ENCODE data around the gene KIF15. TPM values are rescaled to one million over a fixed set of nuclear protein-coding genes. Genes with fewer than 3 reads are reported as not detected.
"Not testable (repeated sequence)": the region's sequence is repeated elsewhere in the genome, so short reads cannot be mapped to it uniquely, and the experiment has no call there.

The KIF15 gene
- polyA plus RNA-seq, 2 donors, result 4.2 to 4.3 TPM

DNA sequence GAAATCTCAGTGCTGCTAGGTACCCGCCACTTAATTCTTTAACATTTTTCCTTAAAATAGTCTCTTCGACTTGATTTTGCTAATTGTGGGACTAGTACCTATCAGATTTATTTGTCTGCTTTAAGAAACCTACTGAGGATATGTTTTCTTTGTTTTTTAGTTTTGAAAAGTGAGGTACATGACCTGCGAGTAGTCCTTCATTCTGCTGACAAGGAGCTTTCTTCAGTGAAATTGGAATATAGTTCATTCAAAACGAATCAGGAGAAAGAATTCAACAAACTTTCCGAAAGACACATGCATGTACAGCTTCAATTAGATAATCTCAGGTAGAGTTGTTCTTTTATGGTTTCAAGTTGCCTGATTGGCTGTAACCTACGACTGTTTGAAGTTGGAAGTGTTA lies 53.2 kb downstream of the KIF15 start:
- Histone ChIP-seq H3K9me3 (ENCODE audit: control insufficient read depth in 2 of 2, insufficient read depth in 1 of 2, low read depth in 1 of 2, low read length in 1 of 2) (no peaks in the 10 kb centered on the region), H3K27ac (ENCODE audit: low read depth in 2 of 2, low read length in 1 of 2) (no peak overlapping the region), H3K36me3 (ENCODE audit: control insufficient read depth in 2 of 2, insufficient read depth in 2 of 2, low read length in 1 of 2) (no peaks in the 10 kb centered on the region), H3K4me3 (ENCODE audit: low read depth in 1 of 2, low read length in 2 of 2) (no peak overlapping the region), H3K4me1 (ENCODE audit: control insufficient read depth in 2 of 2, insufficient read depth in 2 of 2, low read length in 1 of 2) (no peaks in the 10 kb centered on the region), H3K27me3 (ENCODE audit: control insufficient read depth in 1 of 2, insufficient read depth in 2 of 2, low read length in 2 of 2) (no peaks in the 10 kb centered on the region)
- WGBS, 2 donors, result 94 to 95% methylated on average over 6 of the region's 6 CpGs

DNA sequence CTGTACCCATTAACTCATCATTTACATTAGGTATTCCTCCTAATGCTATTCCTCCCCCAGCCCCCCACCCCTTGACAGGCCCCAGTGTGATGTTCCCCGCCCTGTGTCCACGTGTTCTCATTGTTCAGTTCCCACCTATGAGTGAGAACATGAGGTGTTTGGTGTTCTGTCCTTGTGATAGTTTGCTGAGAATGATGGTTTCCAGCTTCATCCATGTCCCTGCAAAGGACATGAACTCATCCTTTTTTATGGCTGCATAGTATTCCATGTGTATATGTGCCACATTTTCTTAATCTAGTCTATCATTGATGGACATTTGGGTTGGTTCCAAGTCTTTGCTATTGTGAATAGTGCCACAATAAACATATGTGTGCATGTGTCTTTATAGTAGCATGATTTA lies 54.7 kb downstream of the KIF15 start:
- not testable (repeated sequence) for H3K36me3 ChIP-seq (ENCODE audit: control insufficient read depth in 2 of 2, insufficient read depth in 2 of 2, low read length in 1 of 2); H3K9me3 ChIP-seq (ENCODE audit: control insufficient read depth in 2 of 2, insufficient read depth in 1 of 2, low read depth in 1 of 2, low read length in 1 of 2); H3K27ac ChIP-seq (ENCODE audit: low read depth in 2 of 2, low read length in 1 of 2); H3K4me1 ChIP-seq (ENCODE audit: control insufficient read depth in 2 of 2, insufficient read depth in 2 of 2, low read length in 1 of 2); H3K4me3 ChIP-seq (ENCODE audit: low read depth in 1 of 2, low read length in 2 of 2); H3K27me3 ChIP-seq (ENCODE audit: control insufficient read depth in 1 of 2, insufficient read depth in 2 of 2, low read length in 2 of 2)
- 96 to 100% methylated on average over 2 of the region's 2 CpGs for WGBS, 2 donors

DNA sequence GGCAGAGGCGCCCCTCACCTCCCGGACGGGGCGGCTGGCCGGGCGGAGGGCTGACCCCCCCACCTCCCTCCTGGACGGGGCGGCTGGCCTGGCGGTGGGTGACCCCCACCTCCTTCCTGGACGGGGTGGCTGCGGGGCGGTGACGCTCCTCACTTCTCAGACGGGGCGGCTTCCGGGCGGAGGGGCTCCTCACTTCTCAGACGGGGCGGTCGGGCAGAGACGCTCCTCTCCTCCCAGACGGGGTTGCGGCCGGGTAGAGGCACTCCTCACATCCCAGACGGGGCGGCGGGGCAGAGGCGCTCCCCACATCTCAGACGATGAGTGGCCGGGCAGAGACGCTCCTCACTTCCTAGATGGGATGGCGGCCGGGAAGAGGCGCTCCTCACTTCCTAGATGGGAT lies 59.6 kb downstream of the KIF15 start:
- not testable (repeated sequence) for H3K9me3 ChIP-seq (ENCODE audit: control insufficient read depth in 2 of 2, insufficient read depth in 1 of 2, low read depth in 1 of 2, low read length in 1 of 2); H3K4me1 ChIP-seq (ENCODE audit: control insufficient read depth in 2 of 2, insufficient read depth in 2 of 2, low read length in 1 of 2); H3K4me3 ChIP-seq (ENCODE audit: low read depth in 1 of 2, low read length in 2 of 2); H3K27ac ChIP-seq (ENCODE audit: low read depth in 2 of 2, low read length in 1 of 2); H3K27me3 ChIP-seq (ENCODE audit: control insufficient read depth in 1 of 2, insufficient read depth in 2 of 2, low read length in 2 of 2); H3K36me3 ChIP-seq (ENCODE audit: control insufficient read depth in 2 of 2, insufficient read depth in 2 of 2, low read length in 1 of 2)
- WGBS, 2 donors, result 97% methylated on average over 20 to 34 of the region's 34 CpGs

DNA sequence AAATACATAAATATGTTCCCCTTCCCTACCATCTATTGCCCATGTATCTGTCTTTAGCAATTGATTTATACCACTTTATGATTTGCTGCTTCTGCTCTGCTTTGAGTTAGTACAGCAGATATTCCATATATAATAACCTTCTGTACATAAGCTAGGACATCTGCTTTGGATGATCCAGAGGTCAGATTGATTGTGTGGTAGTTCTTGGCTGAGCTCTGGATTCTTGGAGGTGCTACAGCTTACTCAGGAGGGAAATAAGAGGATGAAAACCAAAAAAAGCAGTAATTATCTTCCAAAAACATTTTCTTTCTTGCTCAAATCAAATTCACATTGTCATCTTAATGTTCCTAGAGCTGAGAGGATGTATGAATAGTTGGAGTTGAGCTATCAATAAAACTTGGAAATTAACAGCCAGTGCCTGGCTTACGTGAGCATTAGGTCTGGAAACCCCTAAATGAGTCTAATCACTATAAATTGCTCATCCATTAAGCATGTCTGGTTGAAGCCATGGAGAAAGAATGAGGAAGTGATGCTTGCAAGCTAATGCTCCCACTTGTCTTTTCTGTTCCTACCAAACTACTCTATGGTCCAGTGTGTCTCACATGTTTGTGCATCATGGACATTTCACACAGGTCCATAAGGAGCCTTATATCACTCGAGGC lies 63.8 kb downstream of the KIF15 start:
- no peaks in the 10 kb centered on the region for H3K27me3 ChIP-seq (ENCODE audit: control insufficient read depth in 1 of 2, insufficient read depth in 2 of 2, low read length in 2 of 2)
- H3K27ac ChIP-seq (ENCODE audit: low read depth in 2 of 2, low read length in 1 of 2), result no peak overlapping the region
- H3K4me1 ChIP-seq (ENCODE audit: control insufficient read depth in 2 of 2, insufficient read depth in 2 of 2, low read length in 1 of 2), result peaks cover 0 to 2% of the 10 kb centered on the region in 2 donors
- no peak overlapping the region for H3K4me3 ChIP-seq (ENCODE audit: low read depth in 1 of 2, low read length in 2 of 2)
- no peaks in the 10 kb centered on the region for H3K36me3 ChIP-seq (ENCODE audit: control insufficient read depth in 2 of 2, insufficient read depth in 2 of 2, low read length in 1 of 2)
- H3K9me3 ChIP-seq (ENCODE audit: control insufficient read depth in 2 of 2, insufficient read depth in 1 of 2, low read depth in 1 of 2, low read length in 1 of 2), result no peaks in the 10 kb centered on the region
- 82 to 88% methylated on average over 2 of the region's 2 CpGs for WGBS, 2 donors

DNA sequence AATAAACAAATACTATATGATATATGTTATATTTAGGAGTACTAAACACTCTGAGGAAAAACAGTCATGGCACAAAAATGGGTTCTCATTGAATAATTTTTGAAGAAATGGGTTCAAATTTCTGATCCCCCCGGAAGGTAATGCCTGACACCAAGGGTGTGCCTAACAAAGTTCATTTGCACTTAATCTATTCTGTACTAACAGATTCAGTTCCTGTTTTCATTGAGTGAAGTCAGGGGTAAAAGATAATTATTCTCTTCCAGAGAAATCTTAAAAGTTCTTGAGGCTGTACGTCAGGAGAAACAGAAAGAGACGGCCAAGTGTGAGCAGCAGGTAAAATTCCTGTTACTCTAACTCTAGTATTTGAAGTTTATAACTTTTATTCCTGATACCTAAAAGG lies 65.6 kb downstream of the KIF15 start:
- no peaks in the 10 kb centered on the region for H3K9me3 ChIP-seq (ENCODE audit: control insufficient read depth in 2 of 2, insufficient read depth in 1 of 2, low read depth in 1 of 2, low read length in 1 of 2)
- 92 to 97% methylated on average over 3 of the region's 3 CpGs for WGBS, 2 donors
- no peak overlapping the region for H3K4me3 ChIP-seq (ENCODE audit: low read depth in 1 of 2, low read length in 2 of 2)

DNA sequence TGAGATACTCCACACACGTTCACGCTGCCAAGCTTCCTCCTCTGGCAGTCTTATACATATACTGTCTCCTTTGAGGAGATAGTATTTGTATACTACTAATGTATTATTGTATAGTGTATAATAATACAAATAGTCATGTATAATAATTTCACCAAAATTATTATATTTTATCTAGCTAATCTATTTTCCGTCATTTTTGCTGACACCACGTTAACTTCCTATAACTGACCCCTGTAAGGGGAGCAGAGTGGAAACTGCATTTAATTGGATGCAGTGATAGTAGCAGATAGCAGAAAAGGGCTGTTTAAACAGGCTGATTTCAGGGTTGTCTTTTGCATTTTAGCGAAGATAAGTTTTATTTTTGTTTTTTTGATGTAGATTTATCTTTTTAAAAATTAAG lies 69.6 kb downstream of the KIF15 start:
- Histone ChIP-seq H3K4me1 (ENCODE audit: control insufficient read depth in 2 of 2, insufficient read depth in 2 of 2, low read length in 1 of 2) (no peaks in the 10 kb centered on the region), H3K4me3 (ENCODE audit: low read depth in 1 of 2, low read length in 2 of 2) (no peak overlapping the region), H3K27me3 (ENCODE audit: control insufficient read depth in 1 of 2, insufficient read depth in 2 of 2, low read length in 2 of 2) (no peaks in the 10 kb centered on the region), H3K36me3 (ENCODE audit: control insufficient read depth in 2 of 2, insufficient read depth in 2 of 2, low read length in 1 of 2) (no peaks in the 10 kb centered on the region), H3K9me3 (ENCODE audit: control insufficient read depth in 2 of 2, insufficient read depth in 1 of 2, low read depth in 1 of 2, low read length in 1 of 2) (no peaks in the 10 kb centered on the region), H3K27ac (ENCODE audit: low read depth in 2 of 2, low read length in 1 of 2) (no peak overlapping the region)
- 94 to 95% methylated on average over 5 of the region's 5 CpGs for WGBS, 2 donors

More for the DNA sequence above, 65.6 kb downstream of the KIF15 start:
- no peak overlapping the region for H3K27ac ChIP-seq (ENCODE audit: low read depth in 2 of 2, low read length in 1 of 2)
- peaks cover 0 to 2% of the 10 kb centered on the region in 2 donors for H3K4me1 ChIP-seq (ENCODE audit: control insufficient read depth in 2 of 2, insufficient read depth in 2 of 2, low read length in 1 of 2)
- H3K27me3 ChIP-seq (ENCODE audit: control insufficient read depth in 1 of 2, insufficient read depth in 2 of 2, low read length in 2 of 2), result no peaks in the 10 kb centered on the region
- no peaks in the 10 kb centered on the region for H3K36me3 ChIP-seq (ENCODE audit: control insufficient read depth in 2 of 2, insufficient read depth in 2 of 2, low read length in 1 of 2)

DNA sequence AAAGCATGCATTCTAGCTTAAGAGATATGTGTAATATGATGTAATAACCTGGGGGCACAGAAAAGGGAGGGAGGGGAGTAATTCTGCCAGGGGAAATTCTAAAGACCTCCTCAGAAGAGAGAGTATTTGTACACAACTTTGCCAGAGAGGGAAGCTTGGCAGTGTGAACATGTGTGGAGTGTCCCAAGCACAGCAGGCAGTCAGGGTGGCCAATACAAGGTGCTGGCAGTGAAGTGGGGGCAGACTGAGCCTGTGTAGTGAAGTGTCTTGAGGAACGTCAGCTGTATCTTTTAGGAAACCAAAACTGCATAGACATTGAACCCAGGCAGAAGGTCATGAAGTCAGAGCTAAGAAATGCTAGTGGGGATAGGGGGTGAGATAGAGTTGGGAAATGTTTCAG lies 70.4 kb downstream of the KIF15 start:
- WGBS, 2 donors, result 95% methylated on average over 1 of the region's 1 CpG
- no peak overlapping the region for H3K4me3 ChIP-seq (ENCODE audit: low read depth in 1 of 2, low read length in 2 of 2)
- H3K27me3 ChIP-seq (ENCODE audit: control insufficient read depth in 1 of 2, insufficient read depth in 2 of 2, low read length in 2 of 2), result no peaks in the 10 kb centered on the region
- H3K27ac ChIP-seq (ENCODE audit: low read depth in 2 of 2, low read length in 1 of 2), result no peak overlapping the region
- no peaks in the 10 kb centered on the region for H3K9me3 ChIP-seq (ENCODE audit: control insufficient read depth in 2 of 2, insufficient read depth in 1 of 2, low read depth in 1 of 2, low read length in 1 of 2)
- no peaks in the 10 kb centered on the region for H3K4me1 ChIP-seq (ENCODE audit: control insufficient read depth in 2 of 2, insufficient read depth in 2 of 2, low read length in 1 of 2)
- no peaks in the 10 kb centered on the region for H3K36me3 ChIP-seq (ENCODE audit: control insufficient read depth in 2 of 2, insufficient read depth in 2 of 2, low read length in 1 of 2)

DNA sequence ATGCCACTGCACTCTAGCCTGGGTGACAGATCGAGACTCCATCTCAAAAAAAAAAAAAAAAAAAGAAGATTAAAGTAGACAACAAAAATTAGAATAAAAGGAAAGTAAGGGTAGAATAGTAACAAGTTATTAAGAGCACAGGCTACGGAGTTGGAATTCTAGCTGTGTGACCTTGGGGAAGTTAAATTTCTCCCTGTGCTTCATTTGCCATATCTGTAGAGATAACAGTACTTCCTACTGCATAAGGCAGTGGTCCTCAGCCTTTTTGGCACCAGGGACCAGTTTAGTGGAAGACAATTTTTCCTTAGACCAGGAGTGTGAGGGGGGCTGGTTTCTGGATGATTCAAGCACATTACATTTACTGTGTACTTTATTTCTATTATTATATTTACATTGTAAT lies 71.4 kb downstream of the KIF15 start:
- H3K4me1 ChIP-seq (ENCODE audit: control insufficient read depth in 2 of 2, insufficient read depth in 2 of 2, low read length in 1 of 2), result no peaks in the 10 kb centered on the region
- H3K9me3 ChIP-seq (ENCODE audit: control insufficient read depth in 2 of 2, insufficient read depth in 1 of 2, low read depth in 1 of 2, low read length in 1 of 2), result no peaks in the 10 kb centered on the region
- no peak overlapping the region for H3K27ac ChIP-seq (ENCODE audit: low read depth in 2 of 2, low read length in 1 of 2)
- H3K4me3 ChIP-seq (ENCODE audit: low read depth in 1 of 2, low read length in 2 of 2), result no peak overlapping the region
- no peaks in the 10 kb centered on the region for H3K27me3 ChIP-seq (ENCODE audit: control insufficient read depth in 1 of 2, insufficient read depth in 2 of 2, low read length in 2 of 2)
- 76 to 100% methylated on average over 2 of the region's 2 CpGs for WGBS, 2 donors
- H3K36me3 ChIP-seq (ENCODE audit: control insufficient read depth in 2 of 2, insufficient read depth in 2 of 2, low read length in 1 of 2), result no peaks in the 10 kb centered on the region

DNA sequence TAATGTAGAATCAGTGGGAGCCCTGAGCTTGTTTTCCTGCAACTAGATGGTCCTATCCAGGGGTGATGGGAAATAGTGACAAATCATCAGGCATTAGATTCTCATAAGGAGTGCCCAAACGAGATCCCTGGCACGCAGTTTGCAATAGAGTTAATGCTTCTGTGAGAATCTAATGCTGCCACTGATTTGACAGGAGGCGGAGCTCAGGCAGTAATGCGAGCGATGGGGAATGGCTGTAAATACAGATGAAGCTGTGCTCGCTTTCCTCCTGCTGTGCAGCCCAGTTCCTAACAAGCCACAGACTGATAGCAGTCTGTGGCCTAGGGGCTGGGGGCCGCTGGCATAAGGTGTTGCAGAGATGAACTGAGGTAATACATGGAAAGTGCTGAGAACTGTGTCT lies 71.8 kb downstream of the KIF15 start:
- no peaks in the 10 kb centered on the region for H3K9me3 ChIP-seq (ENCODE audit: control insufficient read depth in 2 of 2, insufficient read depth in 1 of 2, low read depth in 1 of 2, low read length in 1 of 2)
- H3K36me3 ChIP-seq (ENCODE audit: control insufficient read depth in 2 of 2, insufficient read depth in 2 of 2, low read length in 1 of 2), result no peaks in the 10 kb centered on the region
- H3K27me3 ChIP-seq (ENCODE audit: control insufficient read depth in 1 of 2, insufficient read depth in 2 of 2, low read length in 2 of 2), result no peaks in the 10 kb centered on the region
- no peak overlapping the region for H3K27ac ChIP-seq (ENCODE audit: low read depth in 2 of 2, low read length in 1 of 2)
- no peak overlapping the region for H3K4me3 ChIP-seq (ENCODE audit: low read depth in 1 of 2, low read length in 2 of 2)
- WGBS, 2 donors, result 87 to 90% methylated on average over 7 of the region's 7 CpGs
- no peaks in the 10 kb centered on the region for H3K4me1 ChIP-seq (ENCODE audit: control insufficient read depth in 2 of 2, insufficient read depth in 2 of 2, low read length in 1 of 2)

DNA sequence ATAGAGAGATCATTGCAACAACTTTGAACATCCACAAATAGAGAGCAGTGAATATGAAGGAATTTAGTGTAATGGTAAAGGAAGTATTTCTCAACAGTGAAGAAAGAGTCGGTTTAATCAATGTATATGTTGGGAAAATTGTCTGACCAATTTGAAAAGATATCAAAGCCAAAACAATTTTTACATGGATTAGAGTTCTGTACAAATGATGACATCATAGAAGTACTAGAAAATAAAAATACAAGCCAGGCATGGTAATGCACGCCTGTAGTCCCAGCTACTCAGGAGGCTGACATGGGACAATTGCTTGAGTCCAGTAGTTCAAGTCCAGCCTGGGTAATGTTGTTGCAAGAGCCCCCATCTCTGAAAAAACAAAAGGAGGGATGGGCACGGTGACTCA lies 74.1 kb downstream of the KIF15 start:
- H3K27me3 ChIP-seq (ENCODE audit: control insufficient read depth in 1 of 2, insufficient read depth in 2 of 2, low read length in 2 of 2), result no peaks in the 10 kb centered on the region
- H3K4me3 ChIP-seq (ENCODE audit: low read depth in 1 of 2, low read length in 2 of 2), result no peak overlapping the region
- no peaks in the 10 kb centered on the region for H3K9me3 ChIP-seq (ENCODE audit: control insufficient read depth in 2 of 2, insufficient read depth in 1 of 2, low read depth in 1 of 2, low read length in 1 of 2)
- 98 to 99% methylated on average over 3 of the region's 3 CpGs for WGBS, 2 donors
- H3K4me1 ChIP-seq (ENCODE audit: control insufficient read depth in 2 of 2, insufficient read depth in 2 of 2, low read length in 1 of 2), result no peaks in the 10 kb centered on the region
- H3K36me3 ChIP-seq (ENCODE audit: control insufficient read depth in 2 of 2, insufficient read depth in 2 of 2, low read length in 1 of 2), result no peaks in the 10 kb centered on the region
- H3K27ac ChIP-seq (ENCODE audit: low read depth in 2 of 2, low read length in 1 of 2), result no peak overlapping the region
